Muscle layer of duodenum (tissue), 2 donors: ENCODE data around the gene CISTR.

Experiments
- H3K27ac ChIP-seq: one replicate; pipeline ENCODE4 v1.7.0; 2013; ENCODE audit warnings: mild to moderate bottlenecking, low read length
- H3K27me3 ChIP-seq: one replicate; pipeline ENCODE4 v1.7.0; 2013; ENCODE audit warnings: low read depth, mild to moderate bottlenecking, control low read depth, low read length
- H3K36me3 ChIP-seq, 2 donors: one replicate each; pipeline ENCODE4 v1.7.0; 2013; ENCODE audit warnings: low read length in 2 of 2, control low read depth in 1 of 2, mild to moderate bottlenecking in 1 of 2; ENCODE audit not compliant: insufficient read depth in 2 of 2, control insufficient read depth in 1 of 2
- H3K4me1 ChIP-seq, 2 donors: one replicate each; pipeline ENCODE4 v1.7.0; 2013; ENCODE audit warnings: low read length in 2 of 2, mild to moderate bottlenecking in 2 of 2, control low read depth in 1 of 2, moderate library complexity in 1 of 2; ENCODE audit not compliant: insufficient read depth in 2 of 2, control insufficient read depth in 1 of 2
- H3K4me3 ChIP-seq, 2 donors: one replicate each; pipeline ENCODE4 v1.7.0; 2013; ENCODE audit warnings: low read length in 2 of 2, low read depth in 1 of 2, mild to moderate bottlenecking in 1 of 2
- H3K9me3 ChIP-seq, 2 donors: one replicate each; pipeline ENCODE4 v1.7.0; 2013; ENCODE audit warnings: low read length in 2 of 2, control low read depth in 1 of 2, mild to moderate bottlenecking in 1 of 2; ENCODE audit not compliant: control insufficient read depth in 1 of 2
- donor health status: healthy.

The CISTR gene

GRCh38 chr12:53761306-53761705 lies 9.5 kb upstream of the CISTR start:
- H3K4me3 ChIP-seq = no peak overlapping the region
- no peaks in the 10 kb centered on the region for H3K36me3 ChIP-seq
- no peaks in the 10 kb centered on the region for H3K9me3 ChIP-seq
- H3K27ac ChIP-seq = no peak overlapping the region
- H3K4me1 ChIP-seq = no peaks in the 10 kb centered on the region
- peaks cover 5% of the 10 kb centered on the region for H3K27me3 ChIP-seq

GRCh38 chr12:53759261-53759660 lies 7.5 kb upstream of the CISTR start:
- H3K4me3 ChIP-seq = no peak overlapping the region
- no peak overlapping the region for H3K27ac ChIP-seq
- H3K4me1 ChIP-seq = peaks cover 0 to 7% of the 10 kb centered on the region in 2 donors
- H3K36me3 ChIP-seq = no peaks in the 10 kb centered on the region
- H3K27me3 ChIP-seq = peaks cover 5% of the 10 kb centered on the region
- H3K9me3 ChIP-seq = no peaks in the 10 kb centered on the region

- H3K27me3 ChIP-seq = peaks cover 5% of the 10 kb centered on the region
- no peak overlapping the region for H3K4me3 ChIP-seq
- H3K36me3 ChIP-seq = no peaks in the 10 kb centered on the region
These were observed 6.9 kb upstream of the CISTR start for GRCh38 chr12:53758730-53759103.

GRCh38 chr12:53758081-53758729 lies 6.4 kb upstream of the CISTR start:
- Histone ChIP-seq H3K27me3 (peaks cover 7% of the 10 kb centered on the region), H3K27ac (no peak overlapping the region)

More at GRCh38 chr12:53758730-53759103, 6.9 kb upstream of the CISTR start:
- Histone ChIP-seq H3K4me1 (peaks cover 0 to 7% of the 10 kb centered on the region in 2 donors), H3K27ac (no peak overlapping the region), H3K9me3 (no peaks in the 10 kb centered on the region)

GRCh38 chr12:53757101-53757770 lies 5.5 kb upstream of the CISTR start:
- peaks cover 0 to 10% of the 10 kb centered on the region in 2 donors for H3K4me1 ChIP-seq
- no peaks in the 10 kb centered on the region for H3K9me3 ChIP-seq
- H3K27ac ChIP-seq = no peak overlapping the region
- no peaks in the 10 kb centered on the region for H3K36me3 ChIP-seq
- no peak overlapping the region for H3K4me3 ChIP-seq
- H3K27me3 ChIP-seq = peaks cover 14% of the 10 kb centered on the region

More at GRCh38 chr12:53758081-53758729, 6.4 kb upstream of the CISTR start:
- no peaks in the 10 kb centered on the region for H3K36me3 ChIP-seq
- no peaks in the 10 kb centered on the region for H3K9me3 ChIP-seq
- H3K4me3 ChIP-seq = no peak overlapping the region
- H3K4me1 ChIP-seq = peaks cover 0 to 7% of the 10 kb centered on the region in 2 donors

GRCh38 chr12:53756300-53757100 lies 4.7 kb upstream of the CISTR start:
- peaks cover 17% of the 10 kb centered on the region for H3K27me3 ChIP-seq
- no peaks in the 10 kb centered on the region for H3K36me3 ChIP-seq
- no peak overlapping the region for H3K4me3 ChIP-seq

GRCh38 chr12:53755893-53756292 lies 4.1 kb upstream of the CISTR start:
- Histone ChIP-seq H3K27ac (no peak overlapping the region), H3K9me3 (no peaks in the 10 kb centered on the region), H3K36me3 (no peaks in the 10 kb centered on the region), H3K27me3 (peaks cover 19% of the 10 kb centered on the region), H3K4me3 (no peak overlapping the region), H3K4me1 (peaks cover 0 to 23% of the 10 kb centered on the region in 2 donors)

More at GRCh38 chr12:53756300-53757100, 4.7 kb upstream of the CISTR start:
- H3K27ac ChIP-seq = no peak overlapping the region
- peaks cover 0 to 17% of the 10 kb centered on the region in 2 donors for H3K4me1 ChIP-seq
- no peaks in the 10 kb centered on the region for H3K9me3 ChIP-seq

- Histone ChIP-seq H3K27ac (no peak overlapping the region), H3K27me3 (peaks cover 23% of the 10 kb centered on the region), H3K9me3 (no peaks in the 10 kb centered on the region), H3K36me3 (no peaks in the 10 kb centered on the region), H3K4me1 (peaks cover 0 to 27% of the 10 kb centered on the region in 2 donors), H3K4me3 (no peak overlapping the region)
These were observed 3.7 kb upstream of the CISTR start for GRCh38 chr12:53755451-53755891.

- no peak overlapping the region for H3K27ac ChIP-seq
- H3K4me1 ChIP-seq = peaks cover 0 to 28% of the 10 kb centered on the region in 2 donors
- H3K36me3 ChIP-seq = no peaks in the 10 kb centered on the region
- no peaks in the 10 kb centered on the region for H3K9me3 ChIP-seq
- peaks cover 29% of the 10 kb centered on the region for H3K27me3 ChIP-seq
- no peak overlapping the region for H3K4me3 ChIP-seq
These were observed 3.0 kb upstream of the CISTR start for GRCh38 chr12:53754633-53755264.

- H3K9me3 ChIP-seq = no peaks in the 10 kb centered on the region
- no peak overlapping the region for H3K4me3 ChIP-seq
- peaks cover 33% of the 10 kb centered on the region for H3K27me3 ChIP-seq
- H3K27ac ChIP-seq = no peak overlapping the region
- H3K36me3 ChIP-seq = no peaks in the 10 kb centered on the region
- peaks cover 0 to 28% of the 10 kb centered on the region in 2 donors for H3K4me1 ChIP-seq
These were observed 2.4 kb upstream of the CISTR start for GRCh38 chr12:53754188-53754585.

- H3K9me3 ChIP-seq = no peaks in the 10 kb centered on the region
- peaks cover 44% of the 10 kb centered on the region for H3K27me3 ChIP-seq
- H3K27ac ChIP-seq = no peak overlapping the region
- H3K4me3 ChIP-seq = no peak overlapping the region
- peaks cover 0 to 28% of the 10 kb centered on the region in 2 donors for H3K4me1 ChIP-seq
- no peaks in the 10 kb centered on the region for H3K36me3 ChIP-seq
These were observed 842 bp upstream of the CISTR start for GRCh38 chr12:53752621-53753020.
